Smooth muscle cell (in vitro differentiated cells): ENCODE measurements around the gene EIF2B4. TPM values are rescaled to one million over a fixed set of nuclear protein-coding genes. Genes with fewer than 3 reads are reported as not detected.

Experiments
- DNase-seq: peaks from one replicate; lab custom pipeline; 2025; ENCODE audit not compliant: unreplicated experiment; lab: John Stamatoyannopoulos, UW
- H2AFZ ChIP-seq: fragments of 200-600 bp; sonication (generic); 2 replicates; pipeline ENCODE4 v1.6.0; 2016; ENCODE audit warnings: antibody characterized with exemption, low read depth, mild to moderate bottlenecking
- H3F3A ChIP-seq: fragments of 200-600 bp; sonication (generic); 2 replicates; pipeline ENCODE4 v1.6.0; 2017; ENCODE audit warnings: antibody characterized with exemption, low read depth
- H3K27ac ChIP-seq: fragments of 200-600 bp; sonication (generic); 2 replicates; pipeline ENCODE4 v1.5.1; 2016; ENCODE audit warnings: low read depth, mild to moderate bottlenecking
- H3K27me3 ChIP-seq: fragments of 200-600 bp; sonication (generic); 2 replicates; pipeline ENCODE4 v1.6.1; 2016; ENCODE audit warnings: low read depth, mild to moderate bottlenecking
- H3K36me3 ChIP-seq: fragments of 200-600 bp; sonication (generic); 2 replicates; pipeline ENCODE4 v1.5.1; 2016; ENCODE audit warnings: low read depth
- H3K4me1 ChIP-seq: fragments of 200-600 bp; sonication (generic); 2 replicates; pipeline ENCODE4 v1.5.1; 2016; ENCODE audit warnings: low read depth
- H3K4me2 ChIP-seq: fragments of 200-600 bp; sonication (generic); 2 replicates; pipeline ENCODE4 v1.6.0; 2016; ENCODE audit warnings: mild to moderate bottlenecking
- H3K4me3 ChIP-seq: fragments of 200-600 bp; sonication (generic); 2 replicates; pipeline ENCODE4 v1.5.1; 2016; ENCODE audit warnings: mild to moderate bottlenecking
- H3K79me2 ChIP-seq: fragments of 200-600 bp; sonication (generic); 2 replicates; pipeline ENCODE4 v1.6.0; 2016; ENCODE audit warnings: low read depth, mild to moderate bottlenecking
- H3K9ac ChIP-seq: fragments of 200-600 bp; sonication (generic); 2 replicates; pipeline ENCODE4 v1.6.0; 2016; ENCODE audit warnings: low read depth
- H3K9me3 ChIP-seq: fragments of 200-600 bp; sonication (generic); replicated peaks from 2 replicates; pipeline ENCODE4 v1.5.1; 2016; ENCODE audit warnings: low read depth
- H4K20me1 ChIP-seq: fragments of 200-600 bp; sonication (generic); 2 replicates; pipeline ENCODE4 v1.6.0; 2016; ENCODE audit warnings: low read depth
- CTCF ChIP-seq: fragments of 200-600 bp; sonication (generic); IDR thresholded peaks from 2 replicates; pipeline ENCODE4 v1.5.1; 2017; ENCODE audit warnings: borderline replicate concordance, mild to moderate bottlenecking, antibody characterized with exemption; ENCODE audit not compliant: insufficient read depth, poor library complexity, severe bottlenecking
- WGBS: methylation state at CpG from one replicate; pipeline ENCODE4 v1.1.7; 2016; ENCODE audit warnings: low lambda C conversion rate; 5-methylcytosine and 5-hydroxymethylcytosine counted together
- polyA plus RNA-seq: library from polyadenylated mRNA; unstranded; fragments of >200 nt; fragmentation: Nextera tagmentation; extraction: Ambion mirVana; gene quantifications from 2 replicates; pipeline ENCODE4 v1.2.1, GENCODE V29; 2016
- total RNA-seq: library from RNA; depleted of rRNA; stranded (reverse); fragments of >200 nt; gene quantifications from 2 replicates; pipeline ENCODE4 v1.2.3, GENCODE V29; 2014

EIF2B4 gene
- total and polyA plus RNA-seq, 2 experiments from 2014 or later, result 36.4 to 70.2 TPM

- no peaks in the 10 kb centered on the region for H3K9me3 ChIP-seq
- no peak overlapping the region for H3K9ac ChIP-seq
- H2AFZ ChIP-seq, result no peak overlapping the region
- peaks cover 13% of the 10 kb centered on the region for H3K4me1 ChIP-seq
- WGBS, result 93% methylated on average over 16 of the region's 16 CpGs
- no peaks in the 10 kb centered on the region for H3K36me3 ChIP-seq
- peaks cover 3% of the 10 kb centered on the region for H3F3A ChIP-seq
- no peaks in the 10 kb centered on the region for H3K27me3 ChIP-seq
- peaks cover 10% of the 10 kb centered on the region for H4K20me1 ChIP-seq
- no peak overlapping the region for H3K27ac ChIP-seq
- no peak for TF ChIP-seq CTCF
- no peak overlapping the region for H3K4me2 ChIP-seq
- DNase-seq, result no peak
- peaks cover 34% of the 10 kb centered on the region for H3K79me2 ChIP-seq
- no peak overlapping the region for H3K4me3 ChIP-seq
Observed at GRCh38 chr2:27376151-27376865, 6.2 kb upstream of the EIF2B4 start.

- Histone ChIP-seq H2AFZ (no peak overlapping the region), H3K9me3 (no peaks in the 10 kb centered on the region), H4K20me1 (peaks cover 12% of the 10 kb centered on the region), H3K27me3 (no peaks in the 10 kb centered on the region), H3K79me2 (peaks cover 41% of the 10 kb centered on the region), H3F3A (peaks cover 3% of the 10 kb centered on the region), H3K4me2 (no peak overlapping the region), H3K4me3 (no peak overlapping the region), H3K36me3 (no peaks in the 10 kb centered on the region), H3K9ac (no peak overlapping the region), H3K4me1 (peaks cover 13% of the 10 kb centered on the region), H3K27ac (no peak overlapping the region)
- DNase-seq, result no peak
- WGBS, result 95% methylated on average over 20 of the region's 20 CpGs
- no peak for TF ChIP-seq CTCF
Observed at GRCh38 chr2:27375513-27376099, 5.5 kb upstream of the EIF2B4 start.

- Histone ChIP-seq H3K4me3 (no peak overlapping the region), H2AFZ (no peak overlapping the region), H3K4me1 (peaks cover 15% of the 10 kb centered on the region), H3K27me3 (no peaks in the 10 kb centered on the region), H3K9ac (no peak overlapping the region), H3K9me3 (no peaks in the 10 kb centered on the region), H4K20me1 (peaks cover 12% of the 10 kb centered on the region), H3K36me3 (no peaks in the 10 kb centered on the region), H3F3A (peaks cover 3% of the 10 kb centered on the region), H3K4me2 (no peak overlapping the region), H3K27ac (no peak overlapping the region), H3K79me2 (peaks cover 41% of the 10 kb centered on the region)
- DNase-seq, result no peak
- TF ChIP-seq CTCF, result no peak
- 93% methylated on average over 5 of the region's 5 CpGs for WGBS
Observed at GRCh38 chr2:27373567-27373966, 3.4 kb upstream of the EIF2B4 start.
